Activated CD8-positive, alpha-beta T cell treated with anti-CD3 and anti-CD28 coated beads for 36 hours (primary cell): ENCODE data around the gene STXBP1. TPM values are rescaled to one million over a fixed set of nuclear protein-coding genes. Genes with fewer than 3 reads are reported as not detected.

Experiments
- ATAC-seq: fragments of 200-7000 bp; cut with Tn5 transposase; one replicate; pipeline ENCODE4 v1.10.0; 2021; ENCODE audit warnings: mild to moderate bottlenecking, moderate library complexity
- CTCF ChIA-PET: fragments of 350-600 bp; sonication (Branson Sonifier 250); formaldehyde crosslinking; loops from one replicate; lab custom pipeline; 2021; ENCODE audit warnings: antibody characterized with exemption; lab: Charles Lee
- POLR2A ChIA-PET: fragments of 350-600 bp; sonication (Branson Sonifier 250); formaldehyde crosslinking; loops from one replicate; lab custom pipeline; 2021; ENCODE audit warnings: antibody characterized with exemption; lab: Charles Lee
- DNase-seq: peaks from one replicate; pipeline ENCODE4 v3.0.0-alpha.2; 2020
- H3K27ac Mint-ChIP-seq: one replicate; pipeline ENCODE4 v1.8.0; 2021; ENCODE audit warnings: mild to moderate bottlenecking, mixed read lengths
- H3K27me3 Mint-ChIP-seq: one replicate; pipeline ENCODE4 v1.8.0; 2021; ENCODE audit warnings: mixed read lengths
- H3K36me3 Mint-ChIP-seq: one replicate; pipeline ENCODE4 v1.8.0; 2021; ENCODE audit warnings: low read depth, mixed read lengths
- H3K4me1 Mint-ChIP-seq: one replicate; pipeline ENCODE4 v1.8.0; 2021; ENCODE audit warnings: low read depth, mixed read lengths
- H3K4me3 Mint-ChIP-seq: one replicate; pipeline ENCODE4 v1.8.0; 2021; ENCODE audit warnings: mild to moderate bottlenecking, moderate library complexity, mixed read lengths
- H3K9me3 Mint-ChIP-seq: one replicate; pipeline ENCODE4 v1.8.0; 2021; ENCODE audit warnings: mixed read lengths
- CTCF ChIP-seq: fragments of 200-600 bp; IDR thresholded peaks from one replicate; pipeline ENCODE4 v1.8.0; 2022; ENCODE audit warnings: antibody characterized with exemption, mild to moderate bottlenecking
- intact Hi-C: fragments of 100-400 bp; cut with micrococcal nuclease; formaldehyde crosslinking; loops from one replicate; pipeline ENCODE4 v1.10.0; 2022
- total RNA-seq, 2 experiments: library from RNA; stranded (reverse); gene quantifications; one replicate each; pipeline ENCODE4 v1.2.3, GENCODE V29; 2021

STXBP1 gene
- total RNA-seq, 2 experiments from 2014 or later = 19.2 to 23.5 TPM

GRCh38 chr9:127667127-127667844 is 55.2 kb downstream of the STXBP1 start:
- no peak overlapping the region for H3K27ac Mint-ChIP-seq
- ATAC-seq = no peak
- H3K9me3 Mint-ChIP-seq = no peaks in the 10 kb centered on the region
- no peak overlapping the region for H3K4me3 Mint-ChIP-seq
- H3K27me3 Mint-ChIP-seq = no peaks in the 10 kb centered on the region
- no peaks in the 10 kb centered on the region for H3K4me1 Mint-ChIP-seq
- CTCF ChIA-PET = interaction anchor here (0.5 to 1.2 kb wide), 2 partner anchors 67 to 142 kb away, joined by 3 to 5 read pairs; partner anchors contain the start of gene TOR2A
- intact Hi-C loops = no loop called here
- DNase-seq = no peak
- no peaks in the 10 kb centered on the region for H3K36me3 Mint-ChIP-seq
- TF ChIP-seq CTCF = no peak
- POLR2A ChIA-PET = interaction anchor here (0.7 kb wide), 1 partner anchor 243 kb away, joined by 4 read pairs; the partner anchor contains the start of gene ZNF79

- H3K36me3 Mint-ChIP-seq = no peaks in the 10 kb centered on the region
- no peaks in the 10 kb centered on the region for H3K4me1 Mint-ChIP-seq
- ChIA-PET CTCF (interaction anchor here (1.5 kb wide), 1 partner anchor 13 kb away, joined by 3 read pairs; no protein-coding TSS in a partner anchor), POLR2A (no interaction called here)
- ATAC-seq (no peak), DNase-seq (no peak)
- no peak overlapping the region for H3K27ac Mint-ChIP-seq
- no peak overlapping the region for H3K4me3 Mint-ChIP-seq
- no peak for TF ChIP-seq CTCF
- H3K27me3 Mint-ChIP-seq = no peaks in the 10 kb centered on the region
- intact Hi-C loops = no loop called here
- H3K9me3 Mint-ChIP-seq = no peaks in the 10 kb centered on the region
These were observed 55.8 kb downstream of the STXBP1 start for GRCh38 chr9:127667906-127668305.

- ATAC-seq (no peak), DNase-seq (no peak)
- Mint-ChIP-seq H3K27me3 (no peaks in the 10 kb centered on the region), H3K36me3 (no peaks in the 10 kb centered on the region), H3K9me3 (no peaks in the 10 kb centered on the region), H3K4me3 (no peak overlapping the region), H3K27ac (no peak overlapping the region), H3K4me1 (no peaks in the 10 kb centered on the region)
- CTCF ChIA-PET = no interaction called here
- intact Hi-C loops = no loop called here
- no peak for TF ChIP-seq CTCF
- POLR2A ChIA-PET = no interaction called here
These were observed 61.2 kb downstream of the STXBP1 start for GRCh38 chr9:127673234-127673633.

- Mint-ChIP-seq H3K27me3 (no peaks in the 10 kb centered on the region), H3K9me3 (no peaks in the 10 kb centered on the region), H3K4me1 (no peaks in the 10 kb centered on the region), H3K27ac (no peak overlapping the region), H3K36me3 (peaks cover 5% of the 10 kb centered on the region), H3K4me3 (no peak overlapping the region)
- ATAC-seq (no peak), DNase-seq (no peak)
- no peak for TF ChIP-seq CTCF
- intact Hi-C loops = no loop called here
- ChIA-PET POLR2A (no interaction called here), CTCF (interaction anchor here (0.6 kb wide), 1 partner anchor 512 kb away, joined by 3 read pairs; no protein-coding TSS in a partner anchor)
These were observed 64.6 kb downstream of the STXBP1 start for GRCh38 chr9:127676638-127677037.

GRCh38 chr9:127679506-127679905 is 67.4 kb downstream of the STXBP1 start:
- DNase-seq (no peak), ATAC-seq (no peak)
- Mint-ChIP-seq H3K9me3 (no peaks in the 10 kb centered on the region), H3K4me1 (no peaks in the 10 kb centered on the region), H3K36me3 (peaks cover 5% of the 10 kb centered on the region), H3K27ac (no peak overlapping the region), H3K27me3 (no peaks in the 10 kb centered on the region), H3K4me3 (no peak overlapping the region)
- CTCF ChIA-PET = interaction anchor here (1.8 kb wide), 1 partner anchor 34 kb away, joined by 5 read pairs; no protein-coding TSS in a partner anchor
- intact Hi-C loops = no loop called here
- POLR2A ChIA-PET = interaction anchor here (1.0 kb wide), 1 partner anchor 150 kb away, joined by 4 read pairs; no protein-coding TSS in a partner anchor
- TF ChIP-seq CTCF = no peak
